ENCODE data around the gene POLR2A.

POLR2A gene

DNA sequence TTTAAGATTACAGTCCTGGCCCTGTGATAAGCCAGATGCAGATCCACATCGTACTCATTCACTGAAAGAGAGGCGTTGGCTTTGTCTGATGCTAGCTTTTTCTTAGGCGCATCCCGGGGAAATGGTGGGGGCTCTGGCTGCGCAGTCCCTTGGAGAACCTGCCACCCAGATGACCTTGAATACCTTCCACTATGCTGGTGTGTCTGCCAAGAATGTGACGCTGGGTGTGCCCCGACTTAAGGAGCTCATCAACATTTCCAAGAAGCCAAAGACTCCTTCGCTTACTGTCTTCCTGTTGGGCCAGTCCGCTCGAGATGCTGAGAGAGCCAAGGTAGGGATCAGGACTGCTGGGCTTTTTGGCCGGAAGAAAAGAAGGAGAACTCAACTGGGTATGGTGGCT lies 24.0 kb downstream of the POLR2A start:
- no peak for DNase-seq (ENCODE audit: low read depth)

GRCh38 chr17:7508846-7509245 lies 24.7 kb downstream of the POLR2A start:
- no peak for DNase-seq (ENCODE audit: low read depth)

- no peak for DNase-seq (ENCODE audit: low read depth)
These were observed 25.8 kb downstream of the POLR2A start for GRCh38 chr17:7509937-7510336.

DNA sequence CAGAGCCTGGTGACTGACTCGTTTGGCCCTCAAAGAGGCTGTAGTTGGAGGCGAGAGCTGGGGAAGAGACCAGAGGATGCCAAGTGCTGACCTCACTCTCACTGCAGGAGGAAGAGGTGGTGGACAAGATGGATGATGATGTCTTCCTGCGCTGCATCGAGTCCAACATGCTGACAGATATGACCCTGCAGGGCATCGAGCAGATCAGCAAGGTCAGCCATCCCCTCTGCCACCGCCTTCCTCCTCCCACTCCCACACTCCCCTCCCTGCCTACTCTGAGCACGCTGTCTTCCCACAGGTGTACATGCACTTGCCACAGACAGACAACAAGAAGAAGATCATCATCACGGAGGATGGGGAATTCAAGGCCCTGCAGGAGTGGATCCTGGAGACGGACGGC lies 26.9 kb downstream of the POLR2A start:
- no peak for DNase-seq (ENCODE audit: low read depth)

GRCh38 chr17:7512105-7512504 lies 27.9 kb downstream of the POLR2A start:
- no peak for DNase-seq (ENCODE audit: low read depth)

GRCh38 chr17:7512824-7513540 lies 28.8 kb downstream of the POLR2A start:
- no peak for DNase-seq (ENCODE audit: low read depth)

- DNase-seq (ENCODE audit: low read depth) = no peak
These were observed 29.8 kb downstream of the POLR2A start for GRCh38 chr17:7513850-7514419.

DNA sequence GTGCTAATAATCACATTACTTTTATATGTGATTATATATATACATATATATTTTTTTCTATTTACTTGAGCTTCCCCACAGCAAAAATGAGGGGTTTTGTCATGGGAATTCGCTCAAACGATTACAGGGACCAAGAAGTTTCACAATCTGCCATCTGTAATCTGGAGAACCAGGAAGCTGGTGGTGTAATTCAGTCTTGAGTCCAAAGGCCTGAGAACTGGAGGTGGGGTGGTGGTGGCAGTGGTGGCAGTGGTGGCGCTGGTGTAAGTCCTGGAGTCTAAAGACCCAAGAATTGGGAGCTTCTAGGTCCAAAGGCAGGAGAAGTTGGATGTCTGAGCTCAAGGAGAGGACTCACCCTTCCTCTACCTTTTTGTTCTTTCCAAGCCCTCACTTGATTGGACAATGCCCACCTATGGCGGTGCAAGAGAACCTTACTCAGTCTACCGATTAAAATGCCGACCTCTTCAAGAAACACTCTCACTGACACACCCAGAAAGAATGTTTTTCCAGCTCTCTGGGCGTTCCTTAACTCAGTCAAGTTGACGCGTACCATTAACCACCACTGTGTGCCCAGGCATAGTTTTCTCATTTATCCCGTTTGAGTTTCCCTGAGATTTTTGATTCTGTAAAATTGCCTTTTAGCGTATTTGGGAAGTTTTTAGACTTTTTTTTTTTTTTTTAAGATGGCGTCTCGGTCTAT lies 31.9 kb downstream of the POLR2A start:
- DNase-seq (ENCODE audit: low read depth) = no peak

DNA sequence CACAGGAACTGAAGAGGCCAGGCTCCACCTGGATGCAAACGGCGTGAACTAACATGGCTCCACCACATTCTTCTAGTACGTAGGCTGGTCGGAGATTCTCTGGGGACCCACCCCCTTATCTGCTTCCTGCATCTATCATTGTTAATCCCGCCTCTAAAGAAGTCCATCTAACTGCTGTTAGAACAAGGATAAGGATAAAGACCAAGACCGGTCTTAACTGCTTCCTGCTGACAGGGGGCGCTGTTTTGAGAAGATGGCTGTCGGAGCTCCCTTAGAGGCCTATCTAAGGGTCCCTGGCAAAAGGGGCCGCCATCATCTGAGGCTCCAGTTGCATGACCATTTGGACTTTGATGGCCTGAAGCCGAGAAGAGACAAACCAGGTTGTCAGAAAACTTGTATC lies 38.9 kb downstream of the POLR2A start:
- DNase-seq (ENCODE audit: low read depth) = no peak

DNA sequence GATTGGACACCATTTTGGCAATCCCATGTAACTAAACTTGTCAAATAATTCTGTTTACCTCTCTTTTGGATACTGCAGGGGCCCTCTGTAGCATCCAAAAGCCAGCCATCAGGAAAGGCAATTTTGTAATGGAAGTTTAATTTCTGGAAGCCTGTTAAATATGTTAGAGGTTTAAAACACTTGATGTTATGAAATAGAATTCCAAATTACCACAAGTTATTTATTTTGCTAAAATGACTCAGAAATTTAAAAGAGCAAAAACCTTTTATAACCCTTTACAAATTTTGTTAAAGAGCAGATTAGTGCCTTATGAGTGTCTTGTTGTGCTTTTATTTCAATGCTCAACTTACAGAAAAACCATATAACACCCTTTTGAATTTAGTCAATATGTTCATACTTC lies 44.7 kb downstream of the POLR2A start:
- no peak for DNase-seq (ENCODE audit: low read depth)

- no peak for DNase-seq (ENCODE audit: low read depth)
These were observed 46.1 kb downstream of the POLR2A start for GRCh38 chr17:7530023-7530900.

GRCh38 chr17:7538050-7538449 lies 53.9 kb downstream of the POLR2A start:
- no peak for DNase-seq (ENCODE audit: low read depth)

GRCh38 chr17:7538891-7539545 lies 54.9 kb downstream of the POLR2A start:
- DNase-seq (ENCODE audit: low read depth) = no peak

- no peak for DNase-seq (ENCODE audit: low read depth)
These were observed 57.0 kb downstream of the POLR2A start for GRCh38 chr17:7541074-7541621.

DNA sequence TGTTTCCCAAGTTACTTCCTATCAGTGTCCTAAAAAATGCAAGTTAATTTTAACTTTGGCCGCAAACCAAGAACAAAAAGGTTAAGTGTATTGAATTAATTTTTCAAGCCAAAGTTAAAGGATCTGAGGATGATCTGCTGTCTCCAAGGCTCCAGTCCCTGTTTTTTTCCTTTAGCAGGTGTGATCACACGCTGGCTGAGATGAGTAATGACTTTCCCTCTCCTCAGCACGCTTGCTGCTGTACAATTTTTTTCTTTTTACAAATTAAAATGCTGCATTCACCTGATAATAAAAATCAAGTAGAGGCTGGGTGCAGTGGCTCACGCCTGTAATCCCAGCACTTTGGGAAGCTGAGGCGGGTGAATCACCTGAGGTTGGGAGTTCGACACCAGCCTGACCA lies 60.7 kb downstream of the POLR2A start:
- DNase-seq (ENCODE audit: low read depth) = no peak

- DNase-seq (ENCODE audit: low read depth) = peak; percentile 46
These were observed 64.6 kb downstream of the POLR2A start, which contains the start of gene TNFSF12 for GRCh38 chr17:7548585-7549400. TNFSF12 (plus strand) TSS chr17:7549058; CDS start chr17:7549154, 96 bp downstream.

Measured in activated T-helper 9 cell treated with anti-CD3 and anti-CD28 coated beads, Interleukin-2, amount 50 U/mL, for 16 hours (primary cell).